Naive thymus-derived CD8-positive, alpha-beta T cell (primary cell): ENCODE data around the gene NT5DC4. TPM values are rescaled to one million over a fixed set of nuclear protein-coding genes. Genes with fewer than 3 reads are reported as not detected.

Source experiments
- ATAC-seq, 2 donors: fragments of 150-1000 bp; cut with Tn5 transposase in 1 of 2; sonication (Bioruptor Pico), chemical (Tn5 transposase) in 1 of 2; 1 replicate in 1 of 2; 2 replicates in 1 of 2; pipeline ENCODE4 v1.10.0; 2021; ENCODE audit warnings: mild to moderate bottlenecking in 2 of 2, moderate library complexity in 2 of 2
- POLR2A ChIA-PET: fragments of 350-600 bp; sonication (Branson Sonifier 250); formaldehyde crosslinking; loops from one replicate; lab custom pipeline; 2021; ENCODE audit warnings: antibody characterized with exemption; lab: Charles Lee
- DNase-seq, 10 donors: peaks; one replicate each; pipeline versions ENCODE4 v3.0.0 to v3.0.0-alpha.2; 2020 to 2022
- H3K27ac Mint-ChIP-seq, 10 donors: one replicate each; pipeline ENCODE4 v1.8.0; 2020 to 2022; ENCODE audit warnings: mild to moderate bottlenecking in 10 of 10, mixed read lengths in 10 of 10, moderate library complexity in 4 of 10, inconsistent platforms in 1 of 10
- H3K27me3 Mint-ChIP-seq, 5 donors: one replicate each; pipeline ENCODE4 v1.8.0; 2021 to 2022; ENCODE audit warnings: mixed read lengths in 5 of 5
- H3K36me3 Mint-ChIP-seq, 3 donors: one replicate each; pipeline ENCODE4 v1.8.0; 2020 to 2022; ENCODE audit warnings: mixed read lengths in 3 of 3, mild to moderate bottlenecking in 2 of 3, inconsistent platforms in 1 of 3
- H3K4me1 Mint-ChIP-seq, 4 donors: one replicate each; pipeline ENCODE4 v1.8.0; 2021 to 2022; ENCODE audit warnings: mixed read lengths in 4 of 4
- H3K4me3 Mint-ChIP-seq, 10 donors: one replicate each; pipeline ENCODE4 v1.8.0; 2020 to 2022; ENCODE audit warnings: mild to moderate bottlenecking in 10 of 10, mixed read lengths in 10 of 10, moderate library complexity in 6 of 10, inconsistent platforms in 1 of 10
- H3K9me3 Mint-ChIP-seq, 9 donors: one replicate each; pipeline ENCODE4 v1.8.0; 2020 to 2022; ENCODE audit warnings: mixed read lengths in 9 of 9, mild to moderate bottlenecking in 3 of 9, inconsistent platforms in 1 of 9, moderate library complexity in 1 of 9
- polyA plus RNA-seq, 3 donors: library from polyadenylated mRNA; unstranded; fragments of 300-500 nt; fragmentation: Illumina TruSeq; gene quantifications; one replicate each; pipeline ENCODE4 v1.2.3, GENCODE V29; 2021
- total RNA-seq, 8 experiments: library from RNA in 2 of 8; stranded (reverse) in 2 of 8; gene quantifications; one replicate each; pipeline ENCODE4 v1.2.3 and lab custom pipeline; 2021 to 2026

NT5DC4 gene
- total and polyA plus RNA-seq, 5 experiments from 2014 or later = not detected

- DNase-seq = peak; percentile 73 to 91 (median 84)
- H3K4me1 Mint-ChIP-seq = peaks cover 0 to 6% (median 4%) of the 10 kb centered on the region in 4 donors
- peaks cover 0 to 6% (median 3%) of the 10 kb centered on the region in 5 donors for H3K27me3 Mint-ChIP-seq
- POLR2A ChIA-PET = interaction anchor here (1.0 kb wide), 1 partner anchor 100 kb away, joined by 4 read pairs; no protein-coding TSS in a partner anchor
- peak; percentile 99 for ATAC-seq
- no peak overlapping the region for H3K4me3 Mint-ChIP-seq
- no peaks in the 10 kb centered on the region for H3K9me3 Mint-ChIP-seq
- H3K27ac Mint-ChIP-seq = peak overlapping the region in 1 of 10 donors; percentile 43
- H3K36me3 Mint-ChIP-seq = no peaks in the 10 kb centered on the region
These were observed 5.8 kb downstream of the NT5DC4 start for GRCh38 chr2:112726487-112727190.

DNA sequence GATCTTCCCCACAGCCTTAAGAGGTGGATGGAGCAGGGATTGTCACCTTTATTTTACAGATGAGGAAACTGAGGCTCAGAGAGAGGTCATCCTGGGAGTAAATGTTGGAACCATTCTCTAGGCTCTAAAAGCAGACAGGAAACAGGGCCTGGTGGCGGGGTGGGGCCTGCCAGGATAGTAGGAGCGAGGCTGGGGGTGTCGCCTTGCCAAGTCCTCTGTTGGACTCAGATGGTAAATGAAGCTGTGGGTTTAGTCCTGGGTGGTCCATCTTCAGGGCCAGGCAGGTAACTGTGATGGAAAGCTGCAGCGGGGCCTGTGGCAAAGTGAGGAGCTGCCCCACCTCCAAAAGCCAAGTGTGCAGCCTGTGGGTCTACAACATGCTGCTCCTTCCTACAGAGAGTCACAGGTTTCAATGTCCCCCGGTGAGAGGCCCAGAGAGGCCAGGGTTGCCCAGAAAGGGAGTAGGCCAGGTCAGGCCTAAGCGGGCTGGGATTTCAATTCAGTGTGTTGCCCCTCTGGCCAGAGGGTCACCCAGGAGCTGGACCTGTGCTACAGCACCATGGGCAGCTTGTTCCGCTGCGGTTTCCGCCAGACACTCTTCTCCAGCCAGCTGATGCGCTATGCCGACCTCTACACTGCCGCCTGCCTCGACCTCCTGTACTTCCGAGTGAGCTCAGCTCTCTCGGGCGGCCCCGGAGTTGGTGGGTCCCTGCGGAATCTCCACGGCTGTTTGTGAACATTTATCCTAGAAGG, 6.6 kb downstream of the NT5DC4 start:
- Mint-ChIP-seq H3K27me3 (peaks cover 0 to 6% (median 3%) of the 10 kb centered on the region in 5 donors), H3K9me3 (no peaks in the 10 kb centered on the region), H3K4me1 (peaks cover 0 to 6% (median 4%) of the 10 kb centered on the region in 4 donors), H3K36me3 (no peaks in the 10 kb centered on the region), H3K4me3 (no peak overlapping the region), H3K27ac (no peak overlapping the region)
- POLR2A ChIA-PET = no interaction called here
- DNase-seq = no peak
- no peak for ATAC-seq

GRCh38 chr2:112728029-112728362, 7.2 kb downstream of the NT5DC4 start:
- peaks cover 0 to 6% (median 4%) of the 10 kb centered on the region in 4 donors for H3K4me1 Mint-ChIP-seq
- no peaks in the 10 kb centered on the region for H3K9me3 Mint-ChIP-seq
- H3K27ac Mint-ChIP-seq = no peak overlapping the region
- peaks cover 0 to 6% (median 3%) of the 10 kb centered on the region in 5 donors for H3K27me3 Mint-ChIP-seq
- H3K36me3 Mint-ChIP-seq = no peaks in the 10 kb centered on the region
- DNase-seq (no peak), ATAC-seq (no peak)
- POLR2A ChIA-PET = no interaction called here
- H3K4me3 Mint-ChIP-seq = no peak overlapping the region

DNA sequence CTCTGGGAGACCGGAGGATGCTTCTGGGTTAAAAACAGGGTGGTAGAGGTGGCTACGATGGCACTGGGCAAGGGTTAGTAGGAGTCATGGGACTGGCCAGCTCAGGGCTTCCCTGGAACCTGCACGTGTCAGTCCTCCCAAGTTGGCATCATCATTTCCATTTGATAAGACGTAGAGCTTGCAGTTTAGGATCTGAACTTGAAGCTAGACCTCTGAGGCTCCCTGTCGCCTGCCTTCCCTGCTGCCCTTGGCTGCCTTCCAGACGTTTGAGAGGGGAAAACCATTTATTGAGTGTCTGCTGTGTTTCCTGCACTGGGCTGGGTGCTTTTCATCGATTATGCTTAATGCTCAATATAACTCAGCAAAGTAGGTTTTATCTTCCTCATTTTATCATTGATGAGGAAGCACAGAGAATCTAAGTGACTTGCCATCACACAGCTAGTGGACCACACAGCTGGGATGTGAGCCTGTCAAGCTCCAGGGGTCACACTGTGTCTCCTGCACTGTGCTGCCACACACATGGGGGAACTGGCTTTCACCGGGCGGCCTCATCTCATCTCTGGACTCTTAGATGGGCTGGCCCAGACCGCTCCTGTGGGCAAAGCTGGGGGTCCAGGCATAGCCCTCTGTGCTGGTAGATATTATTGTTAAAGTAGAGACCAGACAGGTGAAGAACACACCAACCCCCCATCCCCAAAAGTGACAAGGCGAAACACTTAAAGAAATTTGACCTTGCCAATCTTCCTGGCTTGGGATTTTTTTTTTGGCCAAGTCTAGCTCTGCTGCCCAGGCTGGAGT, 7.8 kb downstream of the NT5DC4 start:
- Mint-ChIP-seq H3K27ac (peak overlapping the region in 1 of 10 donors; percentile 52), H3K27me3 (peaks cover 0 to 6% (median 2%) of the 10 kb centered on the region in 5 donors), H3K9me3 (no peaks in the 10 kb centered on the region), H3K4me3 (no peak overlapping the region), H3K36me3 (no peaks in the 10 kb centered on the region), H3K4me1 (peaks cover 0 to 6% (median 4%) of the 10 kb centered on the region in 4 donors)
- ATAC-seq (no peak), DNase-seq (no peak)
- POLR2A ChIA-PET = no interaction called here

DNA sequence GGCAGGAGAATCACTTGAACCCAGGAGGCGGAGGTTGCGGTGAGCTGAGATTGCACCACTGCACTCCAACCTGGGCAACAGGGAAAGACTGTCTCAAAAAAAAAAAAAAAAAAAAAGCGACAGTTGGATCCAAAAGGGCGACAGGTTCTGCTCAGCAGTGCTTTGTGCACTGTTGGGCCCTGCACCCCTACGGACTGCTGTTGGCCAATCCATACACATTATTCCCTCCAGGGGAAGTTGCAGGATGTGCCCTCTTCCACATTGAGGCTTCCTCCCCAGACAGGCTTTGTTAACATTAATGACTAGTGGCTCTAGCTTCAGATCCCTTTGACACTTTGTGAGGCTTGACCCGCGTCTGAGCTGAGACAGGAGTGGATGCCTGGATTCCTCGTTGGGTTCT, 9.4 kb downstream of the NT5DC4 start:
- no peak for DNase-seq
- peaks cover 0 to 6% (median 2%) of the 10 kb centered on the region in 5 donors for H3K27me3 Mint-ChIP-seq
- no peak for ATAC-seq
- no peak overlapping the region for H3K27ac Mint-ChIP-seq
- H3K4me1 Mint-ChIP-seq = peaks cover 0 to 6% (median 4%) of the 10 kb centered on the region in 4 donors
- H3K9me3 Mint-ChIP-seq = no peaks in the 10 kb centered on the region
- H3K36me3 Mint-ChIP-seq = no peaks in the 10 kb centered on the region
- POLR2A ChIA-PET = no interaction called here
- H3K4me3 Mint-ChIP-seq = no peak overlapping the region

- H3K4me1 Mint-ChIP-seq = peaks cover 0 to 6% (median 4%) of the 10 kb centered on the region in 4 donors
- H3K27ac Mint-ChIP-seq = no peak overlapping the region
- POLR2A ChIA-PET = no interaction called here
- ATAC-seq (no peak), DNase-seq (no peak)
- H3K4me3 Mint-ChIP-seq = no peak overlapping the region
- no peaks in the 10 kb centered on the region for H3K9me3 Mint-ChIP-seq
- no peaks in the 10 kb centered on the region for H3K36me3 Mint-ChIP-seq
- peaks cover 0 to 6% (median 2%) of the 10 kb centered on the region in 5 donors for H3K27me3 Mint-ChIP-seq
These were observed 10.0 kb downstream of the NT5DC4 start for GRCh38 chr2:112730791-112731190.

- H3K36me3 Mint-ChIP-seq = no peaks in the 10 kb centered on the region
- H3K4me3 Mint-ChIP-seq = no peak overlapping the region
- no peak for ATAC-seq
- peaks cover 0 to 5% (median 3%) of the 10 kb centered on the region in 4 donors for H3K4me1 Mint-ChIP-seq
- no peak overlapping the region for H3K27ac Mint-ChIP-seq
- peaks cover 0 to 6% (median 2%) of the 10 kb centered on the region in 5 donors for H3K27me3 Mint-ChIP-seq
- POLR2A ChIA-PET = interaction anchor here (0.7 kb wide), 1 partner anchor 417 kb away, joined by 6 read pairs; no protein-coding TSS in a partner anchor
- H3K9me3 Mint-ChIP-seq = no peaks in the 10 kb centered on the region
- no peak for DNase-seq
These were observed 10.7 kb downstream of the NT5DC4 start for GRCh38 chr2:112731479-112731878.

GRCh38 chr2:112733456-112733855, 12.6 kb downstream of the NT5DC4 start:
- POLR2A ChIA-PET = no interaction called here
- H3K27me3 Mint-ChIP-seq = peaks cover 0 to 3% (median 0%) of the 10 kb centered on the region in 5 donors
- H3K27ac Mint-ChIP-seq = peak overlapping the region in 1 of 10 donors; percentile 76
- H3K4me3 Mint-ChIP-seq = no peak overlapping the region
- ATAC-seq = no peak
- H3K4me1 Mint-ChIP-seq = no peaks in the 10 kb centered on the region
- H3K9me3 Mint-ChIP-seq = no peaks in the 10 kb centered on the region
- H3K36me3 Mint-ChIP-seq = no peaks in the 10 kb centered on the region
- no peak for DNase-seq

GRCh38 chr2:112733871-112734270, 13.1 kb downstream of the NT5DC4 start:
- Mint-ChIP-seq H3K27ac (no peak overlapping the region), H3K9me3 (no peaks in the 10 kb centered on the region), H3K4me3 (no peak overlapping the region), H3K27me3 (peaks cover 0 to 3% (median 0%) of the 10 kb centered on the region in 5 donors), H3K36me3 (no peaks in the 10 kb centered on the region), H3K4me1 (no peaks in the 10 kb centered on the region)
- DNase-seq = no peak
- ATAC-seq = no peak
- POLR2A ChIA-PET = interaction anchor here (0.6 kb wide), 2 partner anchors 9 to 260 kb away, joined by 3 read pairs; no protein-coding TSS in a partner anchor

GRCh38 chr2:112737542-112738232, 16.9 kb downstream of the NT5DC4 start:
- H3K27me3 Mint-ChIP-seq = peaks cover 0 to 3% (median 0%) of the 10 kb centered on the region in 5 donors
- DNase-seq (no peak), ATAC-seq (no peak)
- no peak overlapping the region for H3K27ac Mint-ChIP-seq
- POLR2A ChIA-PET = interaction anchor here (0.7 kb wide), 1 partner anchor 195 kb away, joined by 4 read pairs; no protein-coding TSS in a partner anchor
- H3K4me1 Mint-ChIP-seq = no peaks in the 10 kb centered on the region
- no peak overlapping the region for H3K4me3 Mint-ChIP-seq
- no peaks in the 10 kb centered on the region for H3K9me3 Mint-ChIP-seq
- no peaks in the 10 kb centered on the region for H3K36me3 Mint-ChIP-seq

DNA sequence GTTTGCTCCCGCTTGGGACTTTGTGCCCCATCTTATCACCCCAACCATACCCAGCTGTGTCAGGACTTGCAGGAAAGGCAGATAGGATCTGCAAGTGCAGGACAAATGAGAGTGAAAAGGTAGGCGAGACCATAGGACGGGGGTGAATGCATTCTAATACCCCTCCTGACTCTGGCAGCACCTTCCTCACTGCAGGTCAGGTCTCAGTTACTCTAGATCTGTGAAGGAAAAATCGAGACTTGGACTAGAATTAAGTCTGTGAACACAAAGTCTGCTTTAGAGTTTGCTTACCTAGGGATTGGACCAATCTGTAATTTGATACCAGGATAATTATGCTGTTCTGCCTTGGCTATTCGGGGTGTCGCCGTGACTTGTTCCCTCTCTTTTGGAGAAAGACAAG, 19.7 kb downstream of the NT5DC4 start:
- Mint-ChIP-seq H3K4me1 (no peaks in the 10 kb centered on the region), H3K4me3 (no peak overlapping the region), H3K27me3 (peaks cover 0 to 2% (median 0%) of the 10 kb centered on the region in 5 donors), H3K9me3 (no peaks in the 10 kb centered on the region), H3K36me3 (no peaks in the 10 kb centered on the region), H3K27ac (no peak overlapping the region)
- DNase-seq (no peak), ATAC-seq (no peak)
- POLR2A ChIA-PET = no interaction called here
